Esophagus muscularis mucosa (tissue), 3 donors: Measurements from ENCODE around the gene CRISPLD2.

Experiments used
- POLR2AphosphoS5 ChIP-seq, 2 donors: sonication (generic); formaldehyde crosslinking; IDR thresholded peaks; one replicate each; pipeline ENCODE4 v1.6.1; 2017; ENCODE audit warnings: antibody characterized with exemption in 2 of 2
- TF ChIP-seq, protein P1 (sequence below), 3 experiments: fragments of 200-600 bp in 2 of 3; fragments of 450-650 bp in 1 of 3; sonication (generic) in 2 of 3; IDR thresholded peaks; one replicate each; pipeline ENCODE4 v1.5.1; 2017 to 2019; ENCODE audit warnings: antibody characterized with exemption in 3 of 3, mild to moderate bottlenecking in 2 of 3, moderate library complexity in 1 of 3

DNA sequence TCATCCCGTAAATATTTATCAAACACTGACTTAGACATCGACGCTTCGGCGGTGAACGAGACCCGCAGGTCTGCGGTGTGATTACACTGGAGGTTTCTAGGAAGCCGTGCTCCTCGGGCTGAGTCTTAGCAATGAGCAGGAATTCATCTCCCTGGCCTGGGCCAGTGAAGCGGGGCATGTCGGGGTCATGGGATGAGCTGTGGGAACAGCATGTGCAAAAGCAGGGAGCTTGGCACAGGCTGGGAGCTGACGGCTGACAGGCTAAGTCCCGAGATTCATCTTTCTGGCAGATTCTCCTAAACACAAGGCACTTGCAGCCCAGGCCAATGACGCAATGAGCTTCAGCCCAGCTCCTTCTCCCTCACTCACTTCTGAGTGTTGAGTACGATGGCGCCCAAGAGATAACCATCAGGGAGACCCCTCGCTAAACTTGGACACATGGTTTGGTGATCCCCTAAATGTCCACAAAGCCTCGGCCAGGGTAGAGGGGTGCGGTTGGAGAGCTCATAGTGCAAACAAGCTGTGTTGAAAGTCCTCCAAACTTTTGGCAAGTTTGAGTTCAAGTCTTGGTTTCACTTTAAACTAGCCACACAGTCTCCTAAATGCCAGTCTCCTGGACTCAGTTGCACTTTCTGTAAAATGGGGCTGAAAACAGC lies 12.8 kb downstream of the CRISPLD2 start:
- peak in 1 of 2 donors; percentile 100 for TF ChIP-seq POLR2AphosphoS5 (IDR thresholded peaks at IDR 0.05)
- TF ChIP-seq, protein P1, sequence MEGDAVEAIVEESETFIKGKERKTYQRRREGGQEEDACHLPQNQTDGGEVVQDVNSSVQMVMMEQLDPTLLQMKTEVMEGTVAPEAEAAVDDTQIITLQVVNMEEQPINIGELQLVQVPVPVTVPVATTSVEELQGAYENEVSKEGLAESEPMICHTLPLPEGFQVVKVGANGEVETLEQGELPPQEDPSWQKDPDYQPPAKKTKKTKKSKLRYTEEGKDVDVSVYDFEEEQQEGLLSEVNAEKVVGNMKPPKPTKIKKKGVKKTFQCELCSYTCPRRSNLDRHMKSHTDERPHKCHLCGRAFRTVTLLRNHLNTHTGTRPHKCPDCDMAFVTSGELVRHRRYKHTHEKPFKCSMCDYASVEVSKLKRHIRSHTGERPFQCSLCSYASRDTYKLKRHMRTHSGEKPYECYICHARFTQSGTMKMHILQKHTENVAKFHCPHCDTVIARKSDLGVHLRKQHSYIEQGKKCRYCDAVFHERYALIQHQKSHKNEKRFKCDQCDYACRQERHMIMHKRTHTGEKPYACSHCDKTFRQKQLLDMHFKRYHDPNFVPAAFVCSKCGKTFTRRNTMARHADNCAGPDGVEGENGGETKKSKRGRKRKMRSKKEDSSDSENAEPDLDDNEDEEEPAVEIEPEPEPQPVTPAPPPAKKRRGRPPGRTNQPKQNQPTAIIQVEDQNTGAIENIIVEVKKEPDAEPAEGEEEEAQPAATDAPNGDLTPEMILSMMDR (IDR thresholded peaks at IDR 0.05): no peak
